Neural progenitor cell (in vitro differentiated cells): ENCODE measurements around the gene NLGN3. TPM values are rescaled to one million over a fixed set of nuclear protein-coding genes. Genes with fewer than 3 reads are reported as not detected.
A peak's percentile ranks its signal among the peaks of the same experiment; 100 is the strongest.

Experiments
- DNase-seq: peaks from one replicate; pipeline ENCODE4 v3.0.0-alpha.2; 2016; ENCODE audit warnings: low spot score
- H2AFZ ChIP-seq: fragments of 200-600 bp; sonication (generic); replicated peaks from 2 replicates; pipeline ENCODE4 v1.6.1; 2016; ENCODE audit warnings: antibody characterized with exemption
- H3F3A ChIP-seq: fragments of 200-600 bp; sonication (generic); 2 replicates; pipeline ENCODE4 v1.6.1; 2016; ENCODE audit warnings: antibody characterized with exemption, low read depth
- H3K27ac ChIP-seq: fragments of 200-600 bp; sonication (generic); 2 replicates; pipeline ENCODE4 v1.5.1; 2016; ENCODE audit warnings: mild to moderate bottlenecking
- H3K27me3 ChIP-seq: fragments of 200-600 bp; sonication (generic); 2 replicates; pipeline ENCODE4 v1.6.1; 2016; ENCODE audit warnings: mild to moderate bottlenecking, moderate library complexity
- H3K36me3 ChIP-seq: fragments of 200-600 bp; sonication (generic); 2 replicates; pipeline ENCODE4 v1.5.1; 2016
- H3K4me1 ChIP-seq: fragments of 200-600 bp; sonication (generic); 2 replicates; pipeline ENCODE4 v1.6.1; 2016; ENCODE audit warnings: mixed run types
- H3K4me2 ChIP-seq: fragments of 200-600 bp; sonication (generic); 2 replicates; pipeline ENCODE4 v1.6.1; 2016
- H3K4me3 ChIP-seq: fragments of 200-600 bp; sonication (generic); 2 replicates; pipeline ENCODE4 v1.5.1; 2016
- H3K79me2 ChIP-seq: fragments of 200-600 bp; sonication (generic); 2 replicates; pipeline ENCODE4 v1.6.1; 2016; ENCODE audit warnings: low read depth
- H3K9ac ChIP-seq: fragments of 200-600 bp; sonication (generic); 2 replicates; pipeline ENCODE4 v1.6.1; 2016
- H3K9me3 ChIP-seq: fragments of 200-600 bp; sonication (generic); 2 replicates; pipeline ENCODE4 v1.5.1; 2016; ENCODE audit warnings: low read depth
- H4K20me1 ChIP-seq: fragments of 200-600 bp; sonication (generic); 2 replicates; pipeline ENCODE4 v1.6.1; 2016; ENCODE audit warnings: low read depth
- H3K27ac Mint-ChIP-seq: 3 replicates; pipeline ENCODE4 v1.8.0; 2021; ENCODE audit warnings: mixed read lengths
- H3K27me3 Mint-ChIP-seq: 2 replicates; pipeline ENCODE4 v1.8.0; 2022; ENCODE audit warnings: low read depth, mild to moderate bottlenecking, inconsistent platforms, moderate library complexity, mixed read lengths; ENCODE audit not compliant: insufficient read depth
- H3K36me3 Mint-ChIP-seq: 3 replicates; pipeline ENCODE4 v1.8.0; 2021; ENCODE audit warnings: mixed read lengths
- H3K4me1 Mint-ChIP-seq: 3 replicates; pipeline ENCODE4 v1.8.0; 2021; ENCODE audit warnings: mixed read lengths
- H3K4me3 Mint-ChIP-seq: 3 replicates; pipeline ENCODE4 v1.8.0; 2021; ENCODE audit warnings: mild to moderate bottlenecking, moderate library complexity, mixed read lengths
- H3K9me3 Mint-ChIP-seq: 3 replicates; pipeline ENCODE4 v1.8.0; 2020; ENCODE audit warnings: mixed read lengths
- EZH2 ChIP-seq: fragments of 200-600 bp; sonication (generic); IDR thresholded peaks from 2 replicates; pipeline ENCODE4 v1.6.1; 2017; ENCODE audit warnings: antibody characterized with exemption, mild to moderate bottlenecking, moderate library complexity
- EZH2phosphoT487 ChIP-seq: fragments of 200-600 bp; sonication (generic); IDR thresholded peaks from 2 replicates; pipeline ENCODE4 v1.6.1; 2017; ENCODE audit warnings: antibody characterized with exemption
- total RNA-seq: library from RNA; depleted of rRNA; stranded (reverse); fragments of >200 nt; gene quantifications from 2 replicates; pipeline ENCODE4 v1.2.3, GENCODE V29; 2015; ENCODE audit warnings: low replicate concordance
- TF ChIP-seq, protein P1 (sequence below): fragments of 200-600 bp; sonication (generic); IDR thresholded peaks from 2 replicates; pipeline ENCODE4 v1.5.1; 2017; ENCODE audit warnings: antibody characterized with exemption, mild to moderate bottlenecking

The NLGN3 gene
- total RNA-seq, 1 donor from 2014 or later: 10.0 TPM

DNA sequence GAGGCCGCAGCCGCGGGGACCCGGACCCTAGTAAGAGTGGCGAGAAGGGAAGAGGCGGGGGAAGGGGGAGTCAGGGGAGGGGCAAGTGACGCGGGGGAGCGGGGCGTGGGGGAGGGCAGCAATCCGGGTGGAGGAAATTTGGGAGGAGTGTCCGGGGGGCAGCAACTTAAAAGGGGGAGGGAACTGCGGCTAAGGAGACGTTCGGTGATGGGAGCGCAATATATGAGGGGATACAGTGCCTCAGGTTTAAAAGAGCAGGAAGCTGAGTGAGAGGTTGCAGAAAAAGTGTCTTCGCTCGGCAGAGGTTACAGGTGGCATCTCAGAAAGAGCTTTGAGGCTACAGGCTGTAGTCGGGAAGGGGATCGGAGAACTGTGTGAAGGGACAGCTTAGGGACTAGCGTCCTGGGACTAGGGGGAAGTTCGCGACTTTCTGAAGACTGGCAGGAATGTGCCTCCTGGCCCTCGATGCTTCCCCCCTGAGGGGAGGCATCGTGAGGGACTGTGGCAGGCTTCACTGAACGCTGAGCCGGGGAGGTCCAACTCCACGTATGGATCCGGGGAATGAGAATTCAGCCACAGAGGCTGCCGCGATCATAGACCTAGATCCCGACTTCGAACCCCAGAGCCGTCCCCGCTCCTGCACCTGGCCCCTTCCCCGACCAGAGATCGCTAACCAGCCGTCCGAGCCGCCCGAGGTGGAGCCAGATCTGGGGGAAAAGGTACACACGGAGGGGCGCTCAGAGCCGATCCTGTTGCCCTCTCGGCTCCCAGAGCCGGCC is 48.5 kb upstream of the NLGN3 start:
- Histone ChIP-seq H3K27me3 (peaks cover 52% of the 10 kb centered on the region), H4K20me1 (peaks cover 2% of the 10 kb centered on the region), H3K27ac (no peak overlapping the region), H3K9me3 (no peaks in the 10 kb centered on the region), H3K36me3 (no peaks in the 10 kb centered on the region), H2AFZ (peak overlapping the region; percentile 36), H3K9ac (no peak overlapping the region), H3K4me2 (peak overlapping the region; percentile 78), H3K4me3 (peak overlapping the region; percentile 60), H3F3A (peaks cover 4% of the 10 kb centered on the region), H3K4me1 (peaks cover 6% of the 10 kb centered on the region), H3K79me2 (no peaks in the 10 kb centered on the region)
- TF ChIP-seq EZH2: no peak
- TF ChIP-seq EZH2phosphoT487: no peak
- TF ChIP-seq, protein P1, sequence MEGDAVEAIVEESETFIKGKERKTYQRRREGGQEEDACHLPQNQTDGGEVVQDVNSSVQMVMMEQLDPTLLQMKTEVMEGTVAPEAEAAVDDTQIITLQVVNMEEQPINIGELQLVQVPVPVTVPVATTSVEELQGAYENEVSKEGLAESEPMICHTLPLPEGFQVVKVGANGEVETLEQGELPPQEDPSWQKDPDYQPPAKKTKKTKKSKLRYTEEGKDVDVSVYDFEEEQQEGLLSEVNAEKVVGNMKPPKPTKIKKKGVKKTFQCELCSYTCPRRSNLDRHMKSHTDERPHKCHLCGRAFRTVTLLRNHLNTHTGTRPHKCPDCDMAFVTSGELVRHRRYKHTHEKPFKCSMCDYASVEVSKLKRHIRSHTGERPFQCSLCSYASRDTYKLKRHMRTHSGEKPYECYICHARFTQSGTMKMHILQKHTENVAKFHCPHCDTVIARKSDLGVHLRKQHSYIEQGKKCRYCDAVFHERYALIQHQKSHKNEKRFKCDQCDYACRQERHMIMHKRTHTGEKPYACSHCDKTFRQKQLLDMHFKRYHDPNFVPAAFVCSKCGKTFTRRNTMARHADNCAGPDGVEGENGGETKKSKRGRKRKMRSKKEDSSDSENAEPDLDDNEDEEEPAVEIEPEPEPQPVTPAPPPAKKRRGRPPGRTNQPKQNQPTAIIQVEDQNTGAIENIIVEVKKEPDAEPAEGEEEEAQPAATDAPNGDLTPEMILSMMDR: no peak
- peaks cover 16% of the 10 kb centered on the region for H3K4me1 Mint-ChIP-seq
- peak; percentile 58 for DNase-seq
- H3K27me3 Mint-ChIP-seq: peaks cover 12% of the 10 kb centered on the region
- no peak overlapping the region for H3K27ac Mint-ChIP-seq
- H3K36me3 Mint-ChIP-seq: no peaks in the 10 kb centered on the region
- peak overlapping the region; percentile 90 for H3K4me3 Mint-ChIP-seq
- peaks cover 10% of the 10 kb centered on the region for H3K9me3 Mint-ChIP-seq

- no peaks in the 10 kb centered on the region for H3K36me3 ChIP-seq
- no peak overlapping the region for H3K9ac ChIP-seq
- peaks cover 6% of the 10 kb centered on the region for H3K4me1 ChIP-seq
- H4K20me1 ChIP-seq: peaks cover 2% of the 10 kb centered on the region
- no peaks in the 10 kb centered on the region for H3K79me2 ChIP-seq
- H2AFZ ChIP-seq: peak overlapping the region; percentile 36
- peaks cover 4% of the 10 kb centered on the region for H3F3A ChIP-seq
- H3K27me3 ChIP-seq: peaks cover 52% of the 10 kb centered on the region
- H3K9me3 ChIP-seq: no peaks in the 10 kb centered on the region
- no peak for DNase-seq
- H3K27ac Mint-ChIP-seq: no peak overlapping the region
- H3K9me3 Mint-ChIP-seq: peaks cover 5% of the 10 kb centered on the region
- no peak overlapping the region for H3K27ac ChIP-seq
- no peaks in the 10 kb centered on the region for H3K36me3 Mint-ChIP-seq
- H3K27me3 Mint-ChIP-seq: peaks cover 12% of the 10 kb centered on the region
- H3K4me3 ChIP-seq: peak overlapping the region; percentile 60
- H3K4me1 Mint-ChIP-seq: peaks cover 16% of the 10 kb centered on the region
- H3K4me3 Mint-ChIP-seq: peak overlapping the region; percentile 90
- peak overlapping the region; percentile 78 for H3K4me2 ChIP-seq
- no peak for TF ChIP-seq EZH2
- TF ChIP-seq EZH2phosphoT487: no peak
- TF ChIP-seq, protein P1: no peak
These were observed 47.9 kb upstream of the NLGN3 start for GRCh38 chrX:71096760-71097032.

DNA sequence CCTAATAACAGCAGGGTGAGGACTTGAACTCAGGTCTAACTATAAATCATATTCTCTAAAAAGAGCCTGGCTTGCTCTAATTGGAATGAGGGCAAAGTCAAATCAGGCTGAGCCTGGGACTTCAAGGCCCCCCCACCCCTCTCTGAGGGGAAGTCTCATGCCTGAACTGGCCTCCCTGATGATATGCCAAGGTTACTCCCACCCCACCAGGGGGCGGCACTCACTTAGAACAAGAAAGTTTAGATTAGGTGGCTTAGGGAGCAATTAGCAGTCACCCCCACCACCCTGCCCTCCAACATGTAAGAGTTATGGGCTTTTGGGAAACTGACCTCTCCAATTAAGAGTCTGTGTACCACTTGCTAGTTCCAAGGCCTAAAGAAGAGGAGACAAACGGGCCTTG is 46.3 kb upstream of the NLGN3 start:
- Mint-ChIP-seq H3K4me1 (peaks cover 25% of the 10 kb centered on the region), H3K27me3 (peaks cover 9% of the 10 kb centered on the region), H3K36me3 (no peaks in the 10 kb centered on the region), H3K4me3 (no peak overlapping the region), H3K27ac (no peak overlapping the region), H3K9me3 (peaks cover 5% of the 10 kb centered on the region)
- no peak for DNase-seq
- Histone ChIP-seq H3K79me2 (no peaks in the 10 kb centered on the region), H4K20me1 (peaks cover 2% of the 10 kb centered on the region), H2AFZ (no peak overlapping the region), H3K4me2 (no peak overlapping the region), H3K4me1 (peaks cover 14% of the 10 kb centered on the region), H3F3A (peaks cover 12% of the 10 kb centered on the region), H3K4me3 (no peak overlapping the region), H3K27ac (no peak overlapping the region), H3K9ac (no peak overlapping the region), H3K27me3 (peaks cover 52% of the 10 kb centered on the region), H3K9me3 (no peaks in the 10 kb centered on the region), H3K36me3 (no peaks in the 10 kb centered on the region)
- TF ChIP-seq EZH2: no peak
- TF ChIP-seq, protein P1: peak; percentile 36
